ENCODE data around the gene SOX13. TPM values are rescaled to one million over a fixed set of nuclear protein-coding genes. Genes with fewer than 3 reads are reported as not detected.

The SOX13 gene
- total RNA-seq, 4 donors from 2014 or later = 12.1 to 34.1 (median 33.4) TPM

GRCh38 chr1:204116539-204116938 lies 43.6 kb downstream of the SOX13 start:
- Histone ChIP-seq H3K36me3 (peaks cover 0 to 9% (median 4%) of the 10 kb centered on the region in 4 donors), H3K27ac (no peak overlapping the region), H3K9me3 (no peaks in the 10 kb centered on the region), H3K4me1 (no peaks in the 10 kb centered on the region), H3K4me3 (no peak overlapping the region), H3K27me3 (no peaks in the 10 kb centered on the region)
- no peak for DNase-seq
- TF ChIP-seq POLR2AphosphoS5 (IDR thresholded peaks at IDR 0.05) = no peak
- TF ChIP-seq, protein P1, sequence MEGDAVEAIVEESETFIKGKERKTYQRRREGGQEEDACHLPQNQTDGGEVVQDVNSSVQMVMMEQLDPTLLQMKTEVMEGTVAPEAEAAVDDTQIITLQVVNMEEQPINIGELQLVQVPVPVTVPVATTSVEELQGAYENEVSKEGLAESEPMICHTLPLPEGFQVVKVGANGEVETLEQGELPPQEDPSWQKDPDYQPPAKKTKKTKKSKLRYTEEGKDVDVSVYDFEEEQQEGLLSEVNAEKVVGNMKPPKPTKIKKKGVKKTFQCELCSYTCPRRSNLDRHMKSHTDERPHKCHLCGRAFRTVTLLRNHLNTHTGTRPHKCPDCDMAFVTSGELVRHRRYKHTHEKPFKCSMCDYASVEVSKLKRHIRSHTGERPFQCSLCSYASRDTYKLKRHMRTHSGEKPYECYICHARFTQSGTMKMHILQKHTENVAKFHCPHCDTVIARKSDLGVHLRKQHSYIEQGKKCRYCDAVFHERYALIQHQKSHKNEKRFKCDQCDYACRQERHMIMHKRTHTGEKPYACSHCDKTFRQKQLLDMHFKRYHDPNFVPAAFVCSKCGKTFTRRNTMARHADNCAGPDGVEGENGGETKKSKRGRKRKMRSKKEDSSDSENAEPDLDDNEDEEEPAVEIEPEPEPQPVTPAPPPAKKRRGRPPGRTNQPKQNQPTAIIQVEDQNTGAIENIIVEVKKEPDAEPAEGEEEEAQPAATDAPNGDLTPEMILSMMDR (IDR thresholded peaks at IDR 0.05) = no peak
- no peak for TF ChIP-seq EP300 (IDR thresholded peaks at IDR 0.05; ENCODE audit: low read depth)
- TF ChIP-seq POLR2A (IDR thresholded peaks at IDR 0.05) = no peak
- in situ Hi-C loops (cut with MboI; ENCODE audit: low pct_ligation_motif_present in 1 of 4, low pct_unique_long_range_greater_than_20kb in 1 of 4, low sequenced_read_pairs in 3 of 4) = no loop called here
- 96% methylated on average over 4 of the region's 4 CpGs; no CpG with 5 or more reads in 1 of the 2 donors for WGBS, 2 donors (ENCODE audit: low coverage in 1 of 2)
- intact Hi-C loops (cut with DNase I; ENCODE audit: low total_unique reads) = no loop called here

GRCh38 chr1:204121840-204122555 lies 49.1 kb downstream of the SOX13 start:
- Histone ChIP-seq H3K36me3 (peaks cover 0 to 36% (median 4%) of the 10 kb centered on the region in 4 donors), H3K4me1 (peaks cover 0 to 9% (median 2%) of the 10 kb centered on the region in 4 donors), H3K27me3 (no peaks in the 10 kb centered on the region), H3K9me3 (no peaks in the 10 kb centered on the region), H3K4me3 (no peak overlapping the region), H3K27ac (no peak overlapping the region)
- TF ChIP-seq, protein P1 (IDR thresholded peaks at IDR 0.05) = no peak
- TF ChIP-seq EP300 (IDR thresholded peaks at IDR 0.05; ENCODE audit: low read depth) (no peak), POLR2A (IDR thresholded peaks at IDR 0.05) (no peak), POLR2AphosphoS5 (IDR thresholded peaks at IDR 0.05) (no peak)
- no peak for DNase-seq
- intact Hi-C loops (cut with DNase I; ENCODE audit: low total_unique reads) (loop anchor here (5.0 kb wide), 1 partner anchor 50 kb away; the partner anchor contains the start of gene SOX13), in situ Hi-C loops (cut with MboI; ENCODE audit: low pct_ligation_motif_present in 1 of 4, low pct_unique_long_range_greater_than_20kb in 1 of 4, low sequenced_read_pairs in 3 of 4) (loop anchor here in 1 of 4 donors (10.0 kb wide), 1 partner anchor 47 kb away; the partner anchor contains the start of gene SOX13)
- WGBS, 2 donors (ENCODE audit: low coverage in 1 of 2) = 78 to 89% methylated on average over 5 to 16 of the region's 17 CpGs

DNA sequence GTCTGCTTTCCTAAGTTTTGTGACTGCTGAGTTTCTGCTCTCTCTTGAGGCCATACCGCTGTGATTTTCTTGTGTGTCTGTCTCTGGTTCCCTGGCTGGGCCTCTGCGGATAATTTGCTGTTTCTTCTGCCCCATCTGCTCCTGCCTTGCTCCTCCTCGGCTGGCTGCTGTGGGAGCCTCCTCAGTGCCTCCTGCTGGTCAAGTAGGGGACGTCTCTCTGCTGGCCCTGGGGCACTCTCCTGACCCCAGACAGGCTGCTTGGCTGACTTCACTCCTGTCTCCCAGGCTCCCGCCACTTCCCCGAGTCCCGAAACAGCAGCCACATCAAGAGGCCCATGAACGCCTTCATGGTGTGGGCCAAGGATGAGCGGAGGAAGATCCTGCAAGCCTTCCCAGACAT lies 50.5 kb downstream of the SOX13 start:
- no peaks in the 10 kb centered on the region for H3K27me3 ChIP-seq
- intact Hi-C loops (cut with DNase I; ENCODE audit: low total_unique reads) (loop anchor here (5.0 kb wide), 1 partner anchor 51 kb away; the partner anchor contains the start of gene SOX13), in situ Hi-C loops (cut with MboI; ENCODE audit: low pct_ligation_motif_present in 1 of 4, low pct_unique_long_range_greater_than_20kb in 1 of 4, low sequenced_read_pairs in 3 of 4) (loop anchor here in 1 of 4 donors (10.0 kb wide), 1 partner anchor 49 kb away; the partner anchor contains the start of gene SOX13)
- WGBS, 2 donors (ENCODE audit: low coverage in 1 of 2) = 77% methylated on average over 9 of the region's 9 CpGs; no CpG with 5 or more reads in 1 of the 2 donors
- H3K9me3 ChIP-seq = no peaks in the 10 kb centered on the region
- TF ChIP-seq POLR2A (IDR thresholded peaks at IDR 0.05) = no peak
- no peak for TF ChIP-seq EP300 (IDR thresholded peaks at IDR 0.05; ENCODE audit: low read depth)
- TF ChIP-seq, protein P1 (IDR thresholded peaks at IDR 0.05) = peak in 4 of 5 experiments; percentile 31 to 50 (median 37)
- TF ChIP-seq POLR2AphosphoS5 (IDR thresholded peaks at IDR 0.05) = no peak
- no peak overlapping the region for H3K4me3 ChIP-seq
- DNase-seq = peak; percentile 27
- H3K27ac ChIP-seq = no peak overlapping the region
- H3K36me3 ChIP-seq = peaks cover 0 to 35% (median 4%) of the 10 kb centered on the region in 4 donors
- H3K4me1 ChIP-seq = peaks cover 0 to 15% (median 5%) of the 10 kb centered on the region in 4 donors

DNA sequence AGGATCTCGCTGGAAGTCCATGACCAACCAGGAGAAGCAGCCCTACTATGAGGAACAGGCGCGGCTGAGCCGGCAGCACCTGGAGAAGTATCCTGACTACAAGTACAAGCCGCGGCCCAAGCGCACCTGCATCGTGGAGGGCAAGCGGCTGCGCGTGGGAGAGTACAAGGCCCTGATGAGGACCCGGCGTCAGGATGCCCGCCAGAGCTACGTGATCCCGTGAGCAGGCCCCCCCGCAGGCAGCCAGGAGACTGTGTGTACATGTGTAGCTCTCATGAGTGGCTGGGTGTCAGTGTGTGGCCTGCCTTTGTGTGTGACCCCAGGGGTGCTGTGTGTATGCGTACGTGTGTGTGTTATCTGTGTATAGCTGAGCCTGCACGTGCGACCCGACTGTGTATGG lies 51.7 kb downstream of the SOX13 start:
- no peak for TF ChIP-seq POLR2AphosphoS5 (IDR thresholded peaks at IDR 0.05)
- no peak for TF ChIP-seq EP300 (IDR thresholded peaks at IDR 0.05; ENCODE audit: low read depth)
- TF ChIP-seq, protein P1 (IDR thresholded peaks at IDR 0.05) = no peak
- TF ChIP-seq POLR2A (IDR thresholded peaks at IDR 0.05) = no peak
- Histone ChIP-seq H3K4me3 (no peak overlapping the region), H3K27me3 (no peaks in the 10 kb centered on the region), H3K36me3 (peaks cover 0 to 31% (median 0%) of the 10 kb centered on the region in 4 donors), H3K9me3 (no peaks in the 10 kb centered on the region), H3K27ac (no peak overlapping the region), H3K4me1 (peaks cover 10 to 25% (median 16%) of the 10 kb centered on the region in 4 donors)
- in situ Hi-C loops (cut with MboI; ENCODE audit: low pct_ligation_motif_present in 1 of 4, low pct_unique_long_range_greater_than_20kb in 1 of 4, low sequenced_read_pairs in 3 of 4) = loop anchor here (5.0 to 10.0 kb wide), 5 partner anchors 50 to 262 kb away; partner anchors contain the start of genes SOX13 (in 2 of the 4) and SNRPE (in 1 of the 4)
- WGBS, 2 donors (ENCODE audit: low coverage in 1 of 2) = 90 to 93% methylated on average over 5 to 18 of the region's 22 CpGs
- intact Hi-C loops (cut with DNase I; ENCODE audit: low total_unique reads) = loop anchor here (5.0 kb wide), 1 partner anchor 52 kb away; the partner anchor contains the start of gene SOX13
- no peak for DNase-seq

All from transverse colon (tissue), 4 donors.